MM.1S (cell line): ENCODE results near the gene PAPPA.

Experiments used
- CTCF ChIP-seq: fragments of 300-600 bp; sonication (generic); IDR thresholded peaks from 2 replicates; pipeline ENCODE4 v1.5.1; 2016; ENCODE audit warnings: antibody characterized with exemption, low read length, mixed read lengths
- EZH2 ChIP-seq: fragments of 300-600 bp; sonication (generic); optimal IDR thresholded peaks from 2 replicates; pipeline ENCODE3; 2017; ENCODE audit warnings: low read depth, mild to moderate bottlenecking, antibody characterized with exemption, low read length, mixed read lengths

GRCh38 chr9:116189683-116190082 lies 36.1 kb downstream of the PAPPA start:
- TF ChIP-seq CTCF (no peak), EZH2 (no peak)
